Measurements from ENCODE around the gene NPAT.

Gene NPAT

GRCh38 chr11:108128772-108129171 lies 93.7 kb downstream of the NPAT start:
- peaks cover 41% of the 10 kb centered on the region for H3K79me2 ChIP-seq (ENCODE audit: control insufficient read depth, low read length)
- H3K4me1 ChIP-seq (ENCODE audit: control insufficient read depth, low read length): peaks cover 14% of the 10 kb centered on the region
- H3K4me3 ChIP-seq (ENCODE audit: low read length): no peak overlapping the region
- H3K9me2 ChIP-seq (replicated peaks; ENCODE audit: control insufficient read depth, low read length): no peaks in the 10 kb centered on the region
- H3K27ac ChIP-seq (ENCODE audit: low read depth, low read length): no peak overlapping the region
- H3K9me3 ChIP-seq (ENCODE audit: control insufficient read depth, insufficient read depth, low read length): no peaks in the 10 kb centered on the region
- no peak overlapping the region for H3K4me2 ChIP-seq (ENCODE audit: low read length)
- peaks cover 3% of the 10 kb centered on the region; the same call in 1 of the 2 replicates for H3F3A ChIP-seq (ENCODE audit: control insufficient read depth, insufficient read depth)
- H3K36me3 ChIP-seq (ENCODE audit: control insufficient read depth, low read length): peaks cover 3% of the 10 kb centered on the region
- TF ChIP-seq EZH2phosphoT487 (IDR thresholded peaks at IDR 0.05; ENCODE audit: borderline replicate concordance, low read length) (no peak), CTCF (IDR thresholded peaks at IDR 0.05; ENCODE audit: low read depth, low read length, poor library complexity, severe bottlenecking) (no peak)
- no peaks in the 10 kb centered on the region for H3K27me3 ChIP-seq (ENCODE audit: control insufficient read depth, low read length)
- H4K20me1 ChIP-seq (ENCODE audit: control insufficient read depth, insufficient read depth, low read depth, low read length): 0 out of 2 replicates have a peak, but pooled peaks cover 2% of the 10 kb centered on the region

- no peak for TF ChIP-seq CTCF (IDR thresholded peaks at IDR 0.05; ENCODE audit: low read depth, low read length, poor library complexity, severe bottlenecking)
- no peak for TF ChIP-seq EZH2phosphoT487 (IDR thresholded peaks at IDR 0.05; ENCODE audit: borderline replicate concordance, low read length)
- Histone ChIP-seq H3K27ac (ENCODE audit: low read depth, low read length) (no peak overlapping the region), H3K4me2 (ENCODE audit: low read length) (no peak overlapping the region), H3K79me2 (ENCODE audit: control insufficient read depth, low read length) (peaks cover 63% of the 10 kb centered on the region), H3K4me3 (ENCODE audit: low read length) (no peak overlapping the region), H4K20me1 (ENCODE audit: control insufficient read depth, insufficient read depth, low read depth, low read length) (0 out of 2 replicates have a peak, but pooled peaks cover 2% of the 10 kb centered on the region), H3K36me3 (ENCODE audit: control insufficient read depth, low read length) (0 out of 2 replicates have a peak, but pooled peaks cover 2% of the 10 kb centered on the region), H3K9me2 (replicated peaks; ENCODE audit: control insufficient read depth, low read length) (no peaks in the 10 kb centered on the region), H3K27me3 (ENCODE audit: control insufficient read depth, low read length) (no peaks in the 10 kb centered on the region), H3K9me3 (ENCODE audit: control insufficient read depth, insufficient read depth, low read length) (no peaks in the 10 kb centered on the region), H3K4me1 (ENCODE audit: control insufficient read depth, low read length) (peaks cover 42% of the 10 kb centered on the region), H3F3A (ENCODE audit: control insufficient read depth, insufficient read depth) (peaks cover 3% of the 10 kb centered on the region; the same call in 1 of the 2 replicates)
Measured at GRCh38 chr11:108125096-108125495, 97.3 kb downstream of the NPAT start.

- H3K4me1 ChIP-seq (ENCODE audit: control insufficient read depth, low read length): peaks cover 42% of the 10 kb centered on the region
- H3K79me2 ChIP-seq (ENCODE audit: control insufficient read depth, low read length): peaks cover 48% of the 10 kb centered on the region
- no peaks in the 10 kb centered on the region for H3K27me3 ChIP-seq (ENCODE audit: control insufficient read depth, low read length)
- no peaks in the 10 kb centered on the region for H3K9me2 ChIP-seq (replicated peaks; ENCODE audit: control insufficient read depth, low read length)
- no peaks in the 10 kb centered on the region for H3K9me3 ChIP-seq (ENCODE audit: control insufficient read depth, insufficient read depth, low read length)
- H3K4me3 ChIP-seq (ENCODE audit: low read length): peak overlapping the region; percentile 84
- H3K4me2 ChIP-seq (ENCODE audit: low read length): peak overlapping the region; percentile 76
- H3K27ac ChIP-seq (ENCODE audit: low read depth, low read length): no peak overlapping the region
- 0 out of 2 replicates have a peak, but pooled peaks cover 2% of the 10 kb centered on the region for H3K36me3 ChIP-seq (ENCODE audit: control insufficient read depth, low read length)
- no peak for TF ChIP-seq CTCF (IDR thresholded peaks at IDR 0.05; ENCODE audit: low read depth, low read length, poor library complexity, severe bottlenecking)
- no peak for TF ChIP-seq EZH2phosphoT487 (IDR thresholded peaks at IDR 0.05; ENCODE audit: borderline replicate concordance, low read length)
- 0 out of 2 replicates have a peak, but pooled peaks cover 2% of the 10 kb centered on the region for H4K20me1 ChIP-seq (ENCODE audit: control insufficient read depth, insufficient read depth, low read depth, low read length)
- H3F3A ChIP-seq (ENCODE audit: control insufficient read depth, insufficient read depth): peaks cover 6% of the 10 kb centered on the region; the same call in 1 of the 2 replicates
Measured at GRCh38 chr11:108122166-108122628, 100.2 kb downstream of the NPAT start.
